Left forelimb (tissue), 1 donor: ENCODE data around the gene CNOT2.
"Not testable (repeated sequence)": the region's sequence is repeated elsewhere in the genome, so short reads cannot be mapped to it uniquely, and the experiment has no call there.

Experiments used
- DNase-seq: peaks from one replicate; pipeline ENCODE4 v3.0.0-alpha.2; 2018; ENCODE audit warnings: low spot score

The CNOT2 gene

GRCh38 chr12:70252832-70253231 lies 9.6 kb downstream of the CNOT2 start:
- no peak for DNase-seq

- no peak for DNase-seq
Measured at GRCh38 chr12:70254225-70254624, 11.0 kb downstream of the CNOT2 start.

- DNase-seq, result no peak
Measured at GRCh38 chr12:70254846-70255245, 11.6 kb downstream of the CNOT2 start.

- DNase-seq, result no peak
Measured at GRCh38 chr12:70255311-70255710, 12.1 kb downstream of the CNOT2 start.

- DNase-seq, result no peak
Measured at GRCh38 chr12:70258605-70259403, 15.6 kb downstream of the CNOT2 start.

- DNase-seq, result no peak
Measured at GRCh38 chr12:70260646-70261045, 17.4 kb downstream of the CNOT2 start.

- DNase-seq, result no peak
Measured at GRCh38 chr12:70264067-70264867, 21.0 kb downstream of the CNOT2 start.

- DNase-seq, result no peak
Measured at GRCh38 chr12:70265132-70265531, 21.9 kb downstream of the CNOT2 start.

- DNase-seq, result no peak
Measured at GRCh38 chr12:70267550-70267949, 24.3 kb downstream of the CNOT2 start.

GRCh38 chr12:70268972-70269371 lies 25.7 kb downstream of the CNOT2 start:
- no peak for DNase-seq

- no peak for DNase-seq
Measured at GRCh38 chr12:70270108-70270507, 26.9 kb downstream of the CNOT2 start.

GRCh38 chr12:70271025-70271424 lies 27.8 kb downstream of the CNOT2 start:
- no peak for DNase-seq

GRCh38 chr12:70272510-70272909 lies 29.3 kb downstream of the CNOT2 start:
- DNase-seq, result no peak

- DNase-seq, result no peak
Measured at GRCh38 chr12:70275045-70275444, 31.8 kb downstream of the CNOT2 start.

GRCh38 chr12:70277973-70278372 lies 34.7 kb downstream of the CNOT2 start:
- DNase-seq, result no peak

GRCh38 chr12:70278945-70279344 lies 35.7 kb downstream of the CNOT2 start:
- no peak for DNase-seq

GRCh38 chr12:70283232-70283631 lies 40.0 kb downstream of the CNOT2 start:
- DNase-seq, result no peak

GRCh38 chr12:70288817-70289216 lies 45.6 kb downstream of the CNOT2 start:
- no peak for DNase-seq

- DNase-seq, result no peak
Measured at GRCh38 chr12:70290116-70290515, 46.9 kb downstream of the CNOT2 start.

GRCh38 chr12:70292017-70292776 lies 49.0 kb downstream of the CNOT2 start:
- no peak for DNase-seq

GRCh38 chr12:70304684-70305555 lies 61.7 kb downstream of the CNOT2 start:
- DNase-seq, result not testable (repeated sequence)

GRCh38 chr12:70305794-70306193 lies 62.6 kb downstream of the CNOT2 start:
- DNase-seq, result no peak
